Adrenal gland (tissue), 12 donors: ENCODE data around the gene CLEC3A. TPM values are rescaled to one million over a fixed set of nuclear protein-coding genes. Genes with fewer than 3 reads are reported as not detected.

ENCODE experiments used
- DNase-seq, 7 donors: peaks; one replicate each; pipeline ENCODE4 v3.0.0-alpha.2; 2019 to 2020
- H3K27ac ChIP-seq, 5 donors: fragments of 200-600 bp; sonication (generic) in 4 of 5; 1 replicate in 3 of 5; 2 replicates in 2 of 5; pipeline versions ENCODE4 v1.5.1 to v1.8.0; 2016 to 2020; ENCODE audit warnings: mild to moderate bottlenecking in 1 of 5
- H3K27me3 ChIP-seq: fragments of 200-600 bp; 2 replicates; pipeline ENCODE4 v1.8.0; 2021
- H3K36me3 ChIP-seq, 2 donors: fragments of 200-600 bp; replicated peaks in 1 of 2; 1 replicate in 1 of 2; 2 replicates in 1 of 2; pipeline versions ENCODE4 v1.5.1 to v1.8.0; 2018 to 2022
- H3K4me1 ChIP-seq, 2 donors: fragments of 200-600 bp; replicated peaks in 1 of 2; 1 replicate in 1 of 2; 2 replicates in 1 of 2; pipeline versions ENCODE4 v1.5.1 to v1.8.0; 2018 to 2021
- H3K4me3 ChIP-seq, 4 donors: fragments of 200-600 bp; sonication (generic) in 3 of 4; one replicate each; pipeline ENCODE4 v1.5.1; 2016 to 2018
- H3K9me3 ChIP-seq, 3 donors: fragments of 200-600 bp; sonication (generic) in 1 of 3; replicated peaks in 1 of 3; 1 replicate in 2 of 3; 2 replicates in 1 of 3; pipeline versions ENCODE4 v1.5.1 to v1.8.0; 2016 to 2021
- CTCF ChIP-seq, 6 experiments: fragments of 450-650 bp in 4 of 6; fragments of 200-600 bp in 2 of 6; sonication (generic) in 1 of 6; IDR thresholded peaks; 1 replicate in 5 of 6; 2 replicates in 1 of 6; pipeline versions ENCODE4 v1.5.1 to v1.8.0; 2016 to 2021; ENCODE audit warnings: antibody characterized with exemption in 6 of 6, mild to moderate bottlenecking in 2 of 6, moderate library complexity in 1 of 6
- POLR2A ChIP-seq, 2 donors: fragments of 450-650 bp; IDR thresholded peaks; one replicate each; pipeline ENCODE4 v1.6.1; 2017; ENCODE audit warnings: antibody characterized with exemption in 2 of 2, mild to moderate bottlenecking in 2 of 2, moderate library complexity in 1 of 2
- WGBS, 4 donors: extraction: QIAGEN DNeasy Blood & Tissue Kit in 2 of 4; methylation state at CpG; one replicate each; pipeline versions ENCODE4 v1.1.5 to v1.1.7; 2013 to 2017; 5-methylcytosine and 5-hydroxymethylcytosine counted together
- intact Hi-C, 2 donors: fragments of 100-400 bp; cut with DNase I; formaldehyde crosslinking; loops; one replicate each; pipeline versions ENCODE4 v1.14.1 to v1.15.0; 2022 to 2023
- polyA plus RNA-seq, 3 donors: library from polyadenylated mRNA; stranded (reverse); fragments of 200-250 nt in 2 of 3; fragments of 350-450 nt in 1 of 3; fragmentation: Illumina TruSeq in 1 of 3; extraction: RNeasy Lipid Tissue Mini Kit (QIAGEN cat#74804) in 1 of 3; gene quantifications; one replicate each; pipeline ENCODE4 v1.2.3, GENCODE V29; 2013 to 2014
- total RNA-seq, 9 donors: library from RNA; depleted of rRNA in 4 of 9; stranded (reverse); fragments of >200 nt in 4 of 9; fragments of 120-200 nt in 1 of 9; fragmentation: NEBNext Ultra II Directional in 1 of 9; extraction: Animal tissue kit (Norgen Biotek cat#: 25700) in 1 of 9; gene quantifications; one replicate each; pipeline versions ENCODE4 v1.1.0 to v1.2.4, GENCODE V29; 2013 to 2023
- donor health status: healthy with polysubstance abuse.
- donor health status: Bipolar disorder and iron deficiency.
- donor health status: DM: yes; HTN: yes; CAD: no.
- donor health status: DM: no; HTN: no; CAD: no.
- donor health status: DM: no; HTN: no; CAD: no.
- donor health status: DM: yes; HTN: yes; CAD: no.

CLEC3A gene
- total and polyA plus RNA-seq, 12 donors: not detected

DNA sequence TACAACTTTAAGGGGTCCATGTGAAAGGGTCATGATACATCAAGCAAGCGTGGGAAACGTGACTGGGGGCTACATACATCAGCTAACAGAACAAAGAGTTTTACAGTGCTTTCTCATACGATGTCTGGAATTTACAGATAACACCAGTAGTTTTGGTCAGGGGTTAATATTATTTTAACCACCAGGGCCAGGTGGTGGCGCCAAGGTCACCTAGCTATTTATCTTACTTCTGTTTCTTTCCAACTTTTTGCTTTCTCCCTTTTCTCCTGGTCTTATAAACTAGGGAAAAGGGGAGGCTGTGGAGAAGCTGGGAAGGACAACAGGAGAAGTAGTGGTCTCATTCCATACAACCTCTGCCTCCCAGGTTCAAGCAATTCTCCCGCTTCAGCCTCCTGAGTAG, 37.9 kb downstream of the CLEC3A start:
- WGBS, 4 donors: 23 to 34% (median 29%) methylated on average over 5 of the region's 5 CpGs
- no peaks in the 10 kb centered on the region for H3K9me3 ChIP-seq

GRCh38 chr16:78060809-78061208, 38.5 kb downstream of the CLEC3A start:
- no peak for DNase-seq
- Histone ChIP-seq H3K27ac (no peak overlapping the region), H3K4me3 (no peak overlapping the region), H3K27me3 (no peaks in the 10 kb centered on the region), H3K4me1 (no peaks in the 10 kb centered on the region), H3K36me3 (no peaks in the 10 kb centered on the region), H3K9me3 (no peaks in the 10 kb centered on the region)
- intact Hi-C loops: no loop called here
- TF ChIP-seq CTCF (IDR thresholded peaks at IDR 0.05): no peak
- WGBS, 4 donors: 80 to 86% (median 84%) methylated on average over 5 of the region's 5 CpGs

More for the DNA sequence above, 37.9 kb downstream of the CLEC3A start:
- H3K36me3 ChIP-seq: no peaks in the 10 kb centered on the region
- H3K27ac ChIP-seq: no peak overlapping the region
- H3K27me3 ChIP-seq: no peaks in the 10 kb centered on the region
- DNase-seq: no peak
- intact Hi-C loops: no loop called here
- TF ChIP-seq CTCF (IDR thresholded peaks at IDR 0.05): no peak
- no peak for TF ChIP-seq POLR2A (IDR thresholded peaks at IDR 0.05)
- no peaks in the 10 kb centered on the region for H3K4me1 ChIP-seq
- no peak overlapping the region for H3K4me3 ChIP-seq

- H3K4me1 ChIP-seq: no peaks in the 10 kb centered on the region
- no peaks in the 10 kb centered on the region for H3K27me3 ChIP-seq
- H3K9me3 ChIP-seq: no peaks in the 10 kb centered on the region
- DNase-seq: no peak
- intact Hi-C loops: no loop called here
- no peak overlapping the region for H3K27ac ChIP-seq
- H3K36me3 ChIP-seq: no peaks in the 10 kb centered on the region
- WGBS, 4 donors: 53 to 65% (median 58%) methylated on average over 4 of the region's 4 CpGs
- TF ChIP-seq CTCF (IDR thresholded peaks at IDR 0.05) (no peak), POLR2A (IDR thresholded peaks at IDR 0.05) (no peak)
- H3K4me3 ChIP-seq: no peak overlapping the region
Observed at GRCh38 chr16:78065319-78065718, 43.0 kb downstream of the CLEC3A start.

DNA sequence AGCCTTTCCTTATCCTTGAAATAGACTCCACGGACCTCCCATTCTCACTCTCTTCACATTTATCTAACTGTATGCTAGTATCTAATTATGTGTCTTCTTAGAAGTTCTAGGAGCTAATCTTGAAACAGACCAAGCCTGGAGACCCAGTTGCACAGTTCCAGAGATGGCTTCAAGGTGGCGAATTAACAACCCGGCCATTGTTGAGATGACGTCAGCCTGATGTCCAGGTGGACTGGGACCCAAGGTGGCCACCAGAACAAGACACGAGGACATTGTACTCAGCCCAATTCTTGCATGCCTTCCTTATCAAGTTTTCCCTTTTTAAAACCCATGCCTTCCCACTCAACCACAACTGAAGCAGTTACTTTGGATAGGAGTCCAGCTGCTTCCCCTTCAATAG, 47.6 kb downstream of the CLEC3A start:
- no peak for DNase-seq
- Histone ChIP-seq H3K27ac (no peak overlapping the region), H3K9me3 (no peaks in the 10 kb centered on the region), H3K27me3 (no peaks in the 10 kb centered on the region), H3K4me1 (no peaks in the 10 kb centered on the region), H3K36me3 (no peaks in the 10 kb centered on the region), H3K4me3 (no peak overlapping the region)
- intact Hi-C loops: no loop called here
- 75 to 97% (median 83%) methylated on average over 5 of the region's 5 CpGs for WGBS, 4 donors
- TF ChIP-seq CTCF (IDR thresholded peaks at IDR 0.05): no peak
- TF ChIP-seq POLR2A (IDR thresholded peaks at IDR 0.05): no peak
